Parathyroid adenoma (tissue), 2 donors: ENCODE results near the gene PAX7.

Experiments used
- H2AFZ ChIP-seq: fragments of 300-600 bp; sonication (generic); one replicate; pipeline ENCODE4 v1.7.0; 2017; ENCODE audit warnings: antibody characterized with exemption, mild to moderate bottlenecking
- H3K27ac ChIP-seq: fragments of 300-600 bp; sonication (generic); one replicate; pipeline ENCODE4 v1.7.0; 2017
- H3K27me3 ChIP-seq: fragments of 300-600 bp; sonication (generic); one replicate; pipeline ENCODE4 v1.7.0; 2017; ENCODE audit warnings: low read length; ENCODE audit not compliant: control insufficient read depth, insufficient read depth
- H3K36me3 ChIP-seq: fragments of 300-600 bp; sonication (generic); one replicate; pipeline ENCODE4 v1.7.0; 2017; ENCODE audit warnings: low read length; ENCODE audit not compliant: control insufficient read depth, insufficient read depth
- H3K4me1 ChIP-seq: fragments of 300-600 bp; sonication (generic); one replicate; pipeline ENCODE4 v1.7.0; 2017; ENCODE audit warnings: control low read depth
- H3K4me2 ChIP-seq: fragments of 300-600 bp; sonication (generic); one replicate; pipeline ENCODE4 v1.7.0; 2017; ENCODE audit warnings: low read length
- H3K4me3 ChIP-seq: fragments of 300-600 bp; sonication (generic); one replicate; pipeline ENCODE4 v1.7.0; 2017; ENCODE audit warnings: low read depth, low read length
- H3K79me2 ChIP-seq: fragments of 300-600 bp; sonication (generic); one replicate; pipeline ENCODE4 v1.7.0; 2017; ENCODE audit warnings: control low read depth
- H3K9ac ChIP-seq: fragments of 300-600 bp; sonication (generic); one replicate; pipeline ENCODE4 v1.7.0; 2017; ENCODE audit warnings: mild to moderate bottlenecking
- H3K9me3 ChIP-seq: fragments of 300-600 bp; sonication (generic); one replicate; pipeline ENCODE4 v1.7.0; 2017; ENCODE audit warnings: low read length; ENCODE audit not compliant: control insufficient read depth
- TF ChIP-seq, protein P1 (sequence below): fragments of 300-600 bp; sonication (generic); IDR thresholded peaks from one replicate; pipeline ENCODE4 v1.7.0; 2017; ENCODE audit warnings: antibody characterized with exemption, mild to moderate bottlenecking
- donor health status: primary hyperparathyroidism.

Gene PAX7

DNA sequence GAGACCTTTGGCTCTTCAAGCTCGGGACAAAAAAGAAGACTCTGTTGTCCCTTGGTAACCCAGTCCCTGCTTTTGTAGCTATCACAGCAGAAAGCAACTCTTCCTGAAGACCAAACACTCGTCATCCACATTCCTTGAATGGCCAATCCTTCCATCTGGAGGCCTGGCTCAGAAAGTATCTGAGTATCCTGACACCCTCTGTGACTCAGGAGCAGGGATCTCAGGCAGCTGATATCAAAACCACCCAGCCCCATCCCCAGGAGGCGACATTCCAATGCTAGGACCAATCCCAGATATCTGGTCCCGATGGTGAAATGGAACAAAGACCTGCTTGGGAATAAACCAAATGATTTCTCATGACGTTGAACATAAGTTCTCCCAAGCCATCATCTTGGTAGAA, 116.3 kb downstream of the PAX7 start:
- TF ChIP-seq, protein P1, sequence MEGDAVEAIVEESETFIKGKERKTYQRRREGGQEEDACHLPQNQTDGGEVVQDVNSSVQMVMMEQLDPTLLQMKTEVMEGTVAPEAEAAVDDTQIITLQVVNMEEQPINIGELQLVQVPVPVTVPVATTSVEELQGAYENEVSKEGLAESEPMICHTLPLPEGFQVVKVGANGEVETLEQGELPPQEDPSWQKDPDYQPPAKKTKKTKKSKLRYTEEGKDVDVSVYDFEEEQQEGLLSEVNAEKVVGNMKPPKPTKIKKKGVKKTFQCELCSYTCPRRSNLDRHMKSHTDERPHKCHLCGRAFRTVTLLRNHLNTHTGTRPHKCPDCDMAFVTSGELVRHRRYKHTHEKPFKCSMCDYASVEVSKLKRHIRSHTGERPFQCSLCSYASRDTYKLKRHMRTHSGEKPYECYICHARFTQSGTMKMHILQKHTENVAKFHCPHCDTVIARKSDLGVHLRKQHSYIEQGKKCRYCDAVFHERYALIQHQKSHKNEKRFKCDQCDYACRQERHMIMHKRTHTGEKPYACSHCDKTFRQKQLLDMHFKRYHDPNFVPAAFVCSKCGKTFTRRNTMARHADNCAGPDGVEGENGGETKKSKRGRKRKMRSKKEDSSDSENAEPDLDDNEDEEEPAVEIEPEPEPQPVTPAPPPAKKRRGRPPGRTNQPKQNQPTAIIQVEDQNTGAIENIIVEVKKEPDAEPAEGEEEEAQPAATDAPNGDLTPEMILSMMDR, result no peak
- H3K4me3 ChIP-seq, result no peak overlapping the region
- H3K27me3 ChIP-seq, result no peaks in the 10 kb centered on the region
- H3K36me3 ChIP-seq, result no peaks in the 10 kb centered on the region
- H2AFZ ChIP-seq, result no peak overlapping the region
- H3K4me2 ChIP-seq, result no peak overlapping the region
- no peaks in the 10 kb centered on the region for H3K79me2 ChIP-seq
- no peaks in the 10 kb centered on the region for H3K4me1 ChIP-seq
- H3K9me3 ChIP-seq, result no peaks in the 10 kb centered on the region
- H3K27ac ChIP-seq, result no peak overlapping the region
- no peak overlapping the region for H3K9ac ChIP-seq

DNA sequence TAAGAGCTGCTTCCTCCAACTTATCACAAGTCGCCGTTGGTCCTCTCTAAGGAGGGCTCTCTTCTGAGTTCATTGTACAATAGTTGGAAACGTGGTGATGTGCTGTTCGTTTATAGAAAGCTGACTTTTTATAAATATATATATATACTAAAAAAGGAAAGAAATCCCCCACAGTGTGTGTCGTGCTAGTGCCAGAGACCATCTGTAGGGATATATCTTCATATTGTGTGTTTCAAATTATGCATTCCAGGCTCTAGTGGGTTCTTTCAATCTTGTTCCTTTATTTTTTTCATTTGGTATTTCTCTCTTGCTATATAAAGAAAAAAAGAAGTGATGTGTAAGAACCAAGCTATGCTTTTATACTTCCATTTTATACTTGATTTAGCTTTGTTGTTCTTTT, 117.0 kb downstream of the PAX7 start:
- no peaks in the 10 kb centered on the region for H3K4me1 ChIP-seq
- no peaks in the 10 kb centered on the region for H3K9me3 ChIP-seq
- no peak overlapping the region for H3K4me2 ChIP-seq
- no peak overlapping the region for H3K4me3 ChIP-seq
- H3K27ac ChIP-seq, result no peak overlapping the region
- H3K36me3 ChIP-seq, result no peaks in the 10 kb centered on the region
- H3K79me2 ChIP-seq, result no peaks in the 10 kb centered on the region
- H3K9ac ChIP-seq, result no peak overlapping the region
- no peak overlapping the region for H2AFZ ChIP-seq
- no peaks in the 10 kb centered on the region for H3K27me3 ChIP-seq
- TF ChIP-seq, protein P1, result no peak

DNA sequence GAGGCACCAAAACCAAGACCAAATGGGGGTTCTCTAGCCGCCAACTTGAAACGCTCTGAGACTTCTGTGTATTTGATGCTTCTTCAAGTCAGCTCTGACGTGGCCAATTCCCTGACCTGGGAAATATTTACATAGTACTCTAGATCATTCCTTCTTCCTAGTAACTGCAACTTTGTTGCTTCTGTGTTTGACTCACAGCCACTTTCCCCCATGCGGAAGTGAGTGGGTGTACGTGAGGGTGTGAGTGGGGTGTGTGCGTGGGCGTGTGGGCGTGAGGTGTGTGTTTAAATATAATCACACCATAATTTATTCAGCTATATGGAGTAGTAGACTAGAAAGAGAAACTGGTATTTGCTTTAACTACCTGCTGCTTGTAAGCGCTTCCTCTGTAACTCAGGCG, 117.8 kb downstream of the PAX7 start:
- Histone ChIP-seq H3K9ac (no peak overlapping the region), H2AFZ (no peak overlapping the region), H3K36me3 (no peaks in the 10 kb centered on the region), H3K27ac (no peak overlapping the region), H3K4me1 (no peaks in the 10 kb centered on the region), H3K9me3 (no peaks in the 10 kb centered on the region), H3K79me2 (no peaks in the 10 kb centered on the region), H3K4me2 (no peak overlapping the region), H3K4me3 (no peak overlapping the region), H3K27me3 (no peaks in the 10 kb centered on the region)
- TF ChIP-seq, protein P1, result no peak

GRCh38 chr1:18749569-18749968, 118.9 kb downstream of the PAX7 start:
- Histone ChIP-seq H3K9me3 (no peaks in the 10 kb centered on the region), H3K27ac (no peak overlapping the region), H3K4me2 (no peak overlapping the region), H3K4me1 (no peaks in the 10 kb centered on the region), H3K79me2 (no peaks in the 10 kb centered on the region), H3K4me3 (no peak overlapping the region), H3K9ac (no peak overlapping the region), H2AFZ (no peak overlapping the region), H3K36me3 (no peaks in the 10 kb centered on the region), H3K27me3 (no peaks in the 10 kb centered on the region)
- TF ChIP-seq, protein P1, result no peak

GRCh38 chr1:18750600-18750999, 120.0 kb downstream of the PAX7 start:
- no peaks in the 10 kb centered on the region for H3K27me3 ChIP-seq
- H3K4me1 ChIP-seq, result no peaks in the 10 kb centered on the region

More at GRCh38 chr1:18750600-18750999, 120.0 kb downstream of the PAX7 start:
- no peak overlapping the region for H3K27ac ChIP-seq
- TF ChIP-seq, protein P1, result no peak
- no peaks in the 10 kb centered on the region for H3K9me3 ChIP-seq
- no peaks in the 10 kb centered on the region for H3K36me3 ChIP-seq
- no peak overlapping the region for H2AFZ ChIP-seq
- no peak overlapping the region for H3K4me3 ChIP-seq
- H3K4me2 ChIP-seq, result no peak overlapping the region
- H3K9ac ChIP-seq, result no peak overlapping the region
- H3K79me2 ChIP-seq, result no peaks in the 10 kb centered on the region
